Left hindlimb (tissue), 1 donor: ENCODE measurements around the gene DOK1.
A peak's percentile ranks its signal among the peaks of the same experiment; 100 is the strongest.

Experiments
- DNase-seq: peaks from one replicate; pipeline ENCODE4 v3.0.0-alpha.2; 2018

DOK1 gene

DNA sequence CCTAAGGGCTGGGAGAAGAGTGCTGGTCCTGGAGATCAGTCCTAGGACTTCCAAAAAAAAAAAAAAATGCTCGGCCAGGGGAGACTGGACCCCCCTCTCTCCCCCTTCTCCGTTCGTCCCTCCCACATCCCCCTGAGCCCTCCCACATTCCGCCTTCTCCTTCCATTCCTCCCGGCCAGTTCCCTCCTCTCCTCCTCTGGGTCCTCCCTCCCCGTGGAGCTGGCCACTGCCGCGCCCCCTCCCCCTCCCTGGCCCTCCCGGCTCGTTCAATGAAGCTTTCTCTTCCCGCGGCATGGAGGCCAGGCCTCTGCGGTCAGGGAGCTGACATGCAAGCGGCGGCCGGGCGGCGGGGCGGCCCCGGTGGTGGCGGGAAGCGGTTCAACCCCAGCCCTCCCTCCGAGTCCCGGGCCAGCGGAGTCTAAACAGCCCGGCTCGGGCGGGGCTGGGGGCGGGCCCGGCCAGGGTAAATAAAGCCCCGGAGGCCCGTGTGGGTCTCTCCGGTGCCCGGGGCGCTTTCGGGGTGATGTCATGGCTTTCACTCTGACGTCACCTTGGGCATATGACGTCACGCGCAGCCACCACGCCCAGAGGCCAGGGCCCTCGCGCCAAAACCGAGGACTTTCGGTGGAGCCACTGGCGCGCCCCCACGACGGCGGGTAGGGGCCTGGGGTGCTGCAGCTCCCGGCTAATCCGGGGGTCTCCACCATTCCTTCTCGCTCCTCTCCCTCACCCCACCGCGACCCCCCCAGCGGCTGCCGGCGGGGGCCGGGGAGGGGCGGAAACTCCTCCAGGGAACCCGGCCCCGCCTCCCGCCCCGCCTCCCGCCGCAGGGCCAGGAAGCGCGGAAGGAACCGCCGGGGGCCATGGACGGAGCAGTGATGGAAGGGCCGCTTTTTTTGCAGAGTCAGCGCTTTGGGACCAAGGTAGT is at the start of gene DOK1, which contains the start of gene LOXL3:
TSS of gene DOK1 (plus strand) at position 829 of the 928 bp plus-strand sequence. CDS start at position 864, 35 bp downstream.
TSS of gene LOXL3 (minus strand) at position 51 of the 928 bp plus-strand sequence. CDS start 1,308 bp downstream, outside the sequence.
- peak; percentile 94 for DNase-seq

- no peak for DNase-seq
These were observed 48.9 kb upstream of the DOK1 start for GRCh38 chr2:74505448-74506246.

DNA sequence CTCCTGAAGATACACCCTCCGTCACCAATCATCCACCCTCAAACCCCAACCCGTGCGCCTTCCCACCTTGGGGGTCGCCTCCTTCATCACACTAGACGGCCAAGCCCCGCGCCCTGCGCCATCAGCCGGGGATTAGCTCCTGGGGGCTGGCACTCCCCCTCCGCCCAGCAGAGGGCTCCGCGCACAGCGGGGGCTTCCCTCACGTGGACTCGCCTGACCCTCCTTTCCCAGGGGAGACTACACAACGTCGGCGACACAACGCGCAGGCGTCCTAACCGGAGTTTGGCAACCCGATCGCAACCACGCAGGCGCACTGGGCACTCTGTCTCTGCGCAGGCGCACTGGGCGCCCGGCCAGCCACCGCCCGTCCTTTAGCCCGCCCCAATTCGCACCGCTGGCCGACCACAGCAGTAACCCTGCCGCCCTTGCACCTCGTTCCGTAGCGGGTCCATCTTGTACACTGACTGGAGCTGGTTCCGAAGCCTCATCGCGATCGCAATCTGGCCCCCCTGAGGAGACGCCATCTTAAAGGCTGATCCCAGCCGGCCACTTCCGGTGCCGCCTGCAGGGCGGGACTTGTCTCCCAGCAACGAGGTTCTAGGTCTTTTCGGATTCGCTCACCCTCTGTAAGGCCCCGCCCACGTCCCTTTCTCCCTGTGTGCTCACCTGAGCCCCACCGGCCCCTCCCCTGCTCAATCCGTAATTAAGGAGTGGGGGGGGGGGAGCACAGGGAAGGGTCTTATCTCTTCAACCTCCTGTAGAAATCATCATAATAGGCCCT is 47.2 kb upstream of the DOK1 start, which contains the start of gene PCGF1:
TSS of gene PCGF1 (minus strand) at position 551 of the 781 bp plus-strand sequence. CDS start at position 524, 27 bp downstream.
- peak; percentile 99 for DNase-seq

DNA sequence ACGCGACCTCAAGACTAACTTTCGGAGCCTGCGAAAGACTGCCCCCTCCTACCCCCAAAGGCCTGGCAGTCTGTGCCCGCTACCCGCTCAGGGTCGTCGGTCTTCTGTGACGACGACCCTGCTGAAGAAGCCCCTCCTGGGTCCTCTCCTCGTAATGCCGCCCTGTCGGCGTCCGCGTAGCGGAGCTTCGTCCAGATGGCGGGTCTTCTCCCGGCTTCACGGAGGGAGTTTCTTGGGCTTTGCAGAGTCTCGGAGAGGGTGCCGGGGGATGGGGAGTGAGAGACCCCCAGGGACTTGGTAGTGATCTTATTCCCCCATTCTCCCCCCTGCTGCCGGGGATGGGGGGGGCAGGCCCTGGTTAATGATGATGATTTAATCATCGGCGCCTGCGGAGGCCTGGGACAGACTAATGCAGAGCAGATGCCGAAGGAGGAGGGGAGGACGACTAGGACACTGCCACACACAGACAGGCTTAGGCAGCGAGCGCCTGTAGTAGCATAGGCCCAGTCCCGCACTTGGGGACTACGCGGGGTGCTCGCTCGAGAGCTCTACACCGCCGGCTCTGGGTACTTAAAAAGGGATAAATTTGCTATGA is 46.5 kb upstream of the DOK1 start:
- peak; percentile 67 for DNase-seq

- DNase-seq = no peak
These were observed 44.2 kb upstream of the DOK1 start for GRCh38 chr2:74510272-74510671.

- no peak for DNase-seq
These were observed 43.2 kb upstream of the DOK1 start for GRCh38 chr2:74511104-74511989.

DNA sequence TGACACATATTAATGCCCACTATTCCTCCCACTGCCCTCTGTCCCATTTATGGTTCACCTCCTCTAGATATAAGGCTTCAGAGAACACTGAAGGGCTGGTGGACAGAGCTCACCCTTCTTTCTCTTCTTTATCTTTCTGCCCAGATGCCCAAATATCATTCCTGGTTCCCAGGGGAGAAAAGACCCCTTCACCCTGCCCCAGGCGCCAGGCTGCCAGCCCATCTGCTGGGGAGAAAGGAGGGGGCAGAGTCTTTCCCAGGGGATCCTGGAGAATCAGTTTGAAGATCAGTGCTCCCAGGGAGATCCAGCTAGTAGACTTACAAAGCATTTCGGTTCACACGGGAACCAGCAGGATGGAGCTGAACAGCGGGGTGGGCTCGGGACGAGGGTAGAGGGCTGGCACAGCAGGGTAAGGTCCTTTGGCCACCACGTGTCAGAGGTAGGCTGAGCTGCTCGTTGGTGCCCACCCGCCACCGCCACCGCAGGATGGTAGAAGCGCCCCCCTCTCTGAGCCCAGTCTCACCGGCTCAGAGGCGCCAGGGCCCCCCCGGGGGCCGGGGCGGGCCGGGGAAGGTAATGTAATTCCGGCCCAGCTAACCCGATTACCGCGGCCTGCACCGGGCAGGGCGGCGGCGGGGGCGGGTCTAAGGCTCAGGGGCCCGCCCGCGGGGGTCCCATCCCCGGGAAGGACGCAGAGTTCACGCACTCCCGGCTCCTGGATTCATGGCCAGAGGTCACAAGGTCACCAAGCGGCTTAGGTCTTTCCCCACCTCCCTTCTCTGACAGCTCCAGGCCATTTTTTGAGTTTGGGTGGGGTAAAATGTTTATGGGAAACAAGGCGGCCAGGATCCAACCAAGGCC is 41.5 kb upstream of the DOK1 start:
- DNase-seq = no peak

DNA sequence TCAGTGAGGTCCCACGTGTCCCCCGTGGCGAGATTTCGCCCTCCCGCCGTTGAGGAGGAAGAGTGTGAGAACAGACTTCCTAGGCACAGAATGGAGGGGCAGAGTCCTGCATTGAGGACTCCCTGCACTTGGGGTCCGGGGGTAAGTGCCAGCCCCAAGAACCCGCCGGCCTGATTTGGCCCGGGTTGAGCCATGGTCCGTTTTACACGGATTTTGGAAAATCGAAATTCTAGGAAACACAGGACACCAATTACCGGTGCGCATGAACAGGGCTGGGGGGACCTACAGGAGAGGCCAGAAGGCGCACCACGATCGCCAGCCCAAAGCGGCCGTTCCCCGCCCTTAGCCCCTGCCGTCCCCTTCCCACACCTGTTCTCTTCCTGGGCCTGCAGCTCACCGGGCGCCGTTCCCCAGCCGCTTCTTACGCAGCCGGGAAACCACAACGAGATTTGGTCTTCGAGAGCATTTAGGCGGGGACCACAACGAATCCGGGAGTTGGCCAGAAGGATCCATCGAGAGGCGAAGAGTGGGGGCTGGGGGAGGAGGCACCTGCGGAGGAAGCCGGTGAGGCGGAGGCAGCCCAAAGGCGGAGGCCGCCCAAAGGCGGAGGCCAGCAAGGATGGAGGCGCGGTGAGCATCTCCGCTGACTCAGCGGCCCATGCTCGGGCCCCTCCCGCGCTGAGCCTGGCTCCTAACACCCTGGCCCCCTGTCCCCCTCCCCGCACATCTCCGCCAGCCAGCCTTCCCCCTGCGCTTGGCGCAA is 40.7 kb upstream of the DOK1 start:
- no peak for DNase-seq

DNA sequence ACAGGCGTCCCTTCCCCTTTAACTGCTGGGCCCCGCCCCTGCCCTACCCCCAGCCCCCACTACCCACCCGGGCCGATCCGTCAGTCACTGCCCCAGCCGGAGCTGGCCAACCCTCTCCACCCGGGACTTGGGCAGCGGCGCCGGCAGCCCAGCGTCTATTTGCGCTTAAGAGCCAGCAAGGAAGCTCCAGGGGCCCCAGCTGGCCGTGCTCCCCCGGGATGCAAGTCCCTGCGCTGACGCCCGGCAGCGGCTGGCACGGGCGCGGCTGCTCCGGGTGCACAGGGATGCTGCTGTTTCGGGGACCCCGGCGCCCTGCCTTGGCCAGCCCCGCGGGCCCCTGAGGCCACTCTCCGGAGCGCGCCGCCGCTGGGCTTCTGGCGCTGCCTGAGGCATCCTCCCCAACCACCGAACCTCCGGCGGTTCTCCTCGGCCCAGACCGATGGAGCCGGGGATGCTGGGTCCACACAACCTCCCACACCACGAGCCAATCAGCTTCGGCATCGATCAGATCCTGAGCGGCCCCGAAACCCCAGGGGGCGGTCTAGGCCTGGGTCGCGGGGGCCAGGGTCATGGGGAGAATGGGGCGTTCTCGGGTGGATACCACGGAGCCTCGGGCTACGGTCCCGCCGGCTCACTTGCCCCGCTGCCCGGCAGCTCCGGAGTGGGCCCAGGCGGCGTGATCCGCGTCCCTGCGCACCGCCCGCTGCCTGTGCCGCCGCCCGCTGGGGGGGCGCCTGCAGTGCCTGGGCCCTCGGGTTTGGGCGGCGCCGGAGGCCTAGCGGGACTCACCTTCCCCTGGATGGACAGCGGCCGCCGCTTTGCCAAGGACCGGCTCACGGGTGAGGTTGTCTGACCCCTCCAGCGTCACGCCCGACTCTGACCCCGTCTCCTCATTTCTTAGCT is 39.9 kb upstream of the DOK1 start, which contains the start of gene TLX2:
TSS of gene TLX2 (plus strand) at position 83 of the 903 bp plus-strand sequence. CDS start at position 440, 357 bp downstream.
- no peak for DNase-seq

DNA sequence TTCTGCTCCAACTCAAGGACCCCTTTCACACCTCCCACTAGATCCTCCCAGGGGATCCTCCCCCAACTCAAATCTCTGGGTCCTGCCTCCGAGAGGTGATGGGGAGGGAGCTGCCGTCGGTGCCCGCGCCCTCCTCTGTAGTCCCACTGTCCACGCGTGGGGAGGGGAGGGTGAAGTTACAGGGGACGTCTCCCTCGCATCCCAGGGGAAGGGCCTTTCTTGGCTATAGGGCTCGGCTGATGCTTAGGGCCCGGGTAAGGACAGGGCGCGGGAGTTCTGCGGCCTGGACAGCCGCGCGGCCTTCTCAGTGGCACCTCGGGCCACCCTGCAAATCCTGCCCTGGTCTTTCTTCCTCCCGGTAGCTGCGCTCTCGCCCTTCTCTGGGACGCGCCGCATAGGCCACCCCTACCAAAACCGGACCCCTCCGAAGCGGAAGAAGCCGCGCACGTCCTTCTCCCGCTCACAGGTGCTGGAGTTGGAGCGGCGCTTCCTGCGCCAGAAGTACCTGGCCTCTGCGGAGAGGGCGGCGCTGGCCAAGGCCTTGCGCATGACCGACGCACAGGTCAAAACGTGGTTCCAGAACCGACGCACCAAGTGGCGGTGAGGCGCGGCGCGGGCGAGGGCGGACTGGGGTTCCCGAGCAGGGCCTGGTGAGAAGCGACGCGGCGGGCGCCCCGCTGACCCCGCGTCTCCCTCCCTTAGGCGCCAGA is 39.1 kb upstream of the DOK1 start:
- no peak for DNase-seq

GRCh38 chr2:74515981-74516633 is 38.4 kb upstream of the DOK1 start:
- DNase-seq = peak; percentile 79

DNA sequence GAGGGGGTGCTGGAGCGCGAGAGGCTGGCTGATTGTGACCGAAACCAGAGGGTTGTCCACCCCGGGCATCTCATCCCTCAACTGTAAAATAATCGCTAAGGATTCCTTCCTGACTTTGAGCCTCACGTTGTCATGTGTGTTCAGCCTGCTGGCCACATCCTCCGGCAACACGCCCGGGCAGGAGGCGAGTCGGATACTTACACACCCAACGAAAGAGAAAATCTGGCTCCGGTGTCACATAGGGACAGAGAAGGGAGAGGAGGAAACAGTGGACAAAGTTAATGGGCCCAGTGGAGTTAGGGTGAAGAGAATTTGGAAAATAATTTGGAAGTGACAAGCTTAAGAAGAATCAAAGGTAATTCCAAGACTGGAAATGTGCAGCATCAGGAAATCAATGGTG is 37.9 kb upstream of the DOK1 start:
- DNase-seq = no peak

DNA sequence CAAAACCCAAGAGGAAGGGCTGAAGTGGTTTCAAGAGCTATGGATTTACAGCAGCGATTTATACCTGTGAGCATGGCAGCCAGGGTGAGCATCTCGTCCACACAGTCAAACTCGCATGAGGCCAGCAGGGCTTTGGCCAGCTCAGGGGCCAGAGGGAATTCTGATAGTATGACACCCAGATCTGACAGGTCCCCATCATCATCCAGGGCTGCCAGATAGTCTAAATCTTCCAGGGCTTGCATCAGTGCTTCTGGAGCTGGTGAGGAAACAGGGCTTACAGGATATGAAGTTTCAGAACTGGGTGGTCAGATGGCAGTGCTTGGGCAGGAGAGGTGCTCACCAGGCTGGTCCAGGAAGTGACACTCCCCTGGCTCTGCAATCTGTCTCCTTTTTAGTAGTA is 32.0 kb upstream of the DOK1 start:
- no peak for DNase-seq

- DNase-seq = no peak
These were observed 30.5 kb upstream of the DOK1 start for GRCh38 chr2:74524005-74524404.

DNA sequence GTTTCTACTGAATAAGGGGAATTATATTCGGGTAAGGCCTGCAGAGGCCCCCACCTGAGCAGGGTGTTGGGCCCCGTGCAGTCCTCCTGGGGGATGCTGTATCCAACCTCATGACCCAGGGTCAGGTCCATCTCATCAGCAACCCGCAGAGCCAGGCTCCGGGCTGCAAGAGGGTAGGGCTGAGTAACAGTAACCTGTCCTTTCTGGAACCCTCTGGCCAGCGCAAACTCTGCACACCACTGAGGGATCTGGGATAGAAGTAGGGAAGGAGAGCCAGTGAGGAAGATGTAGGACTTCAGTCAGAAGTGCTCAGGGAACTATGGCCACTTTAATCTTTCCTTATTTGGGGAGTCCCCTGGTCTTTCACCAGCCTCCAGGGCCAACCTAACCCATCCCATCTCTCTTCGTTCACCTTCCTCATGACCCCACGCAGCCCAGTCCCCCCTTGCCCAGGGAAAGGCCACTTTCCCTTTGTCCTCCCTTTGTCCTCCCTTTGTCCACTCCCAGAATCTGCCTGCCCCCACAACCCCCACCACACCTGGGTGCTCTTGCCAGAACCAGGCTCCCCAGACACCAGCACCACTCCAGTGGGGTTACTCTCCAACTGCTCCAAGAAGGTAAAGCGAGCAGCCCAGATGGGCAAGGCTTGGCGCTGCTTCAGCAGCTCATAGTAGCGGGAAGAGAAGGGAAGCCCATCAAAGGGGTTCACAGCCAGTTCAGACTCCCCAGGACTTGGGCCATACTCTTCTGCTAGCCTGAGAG is 29.4 kb upstream of the DOK1 start:
- no peak for DNase-seq
